Hepatocyte (in vitro differentiated cells): ENCODE results near the gene PPP1R14B. TPM values are rescaled to one million over a fixed set of nuclear protein-coding genes. Genes with fewer than 3 reads are reported as not detected.

Source experiments
- DNase-seq: peaks from one replicate; pipeline ENCODE4 v3.0.0-alpha.2; 2016; ENCODE audit warnings: low spot score
- H2AFZ ChIP-seq: fragments of 200-600 bp; sonication (generic); 2 replicates; pipeline ENCODE4 v1.6.0; 2016; ENCODE audit warnings: antibody characterized with exemption, mild to moderate bottlenecking
- H3K27ac ChIP-seq: fragments of 200-600 bp; sonication (generic); 2 replicates; pipeline ENCODE4 v1.5.1; 2016; ENCODE audit warnings: mild to moderate bottlenecking
- H3K27me3 ChIP-seq: fragments of 200-600 bp; sonication (generic); 2 replicates; pipeline ENCODE4 v1.6.1; 2016
- H3K36me3 ChIP-seq: fragments of 200-600 bp; sonication (generic); replicated peaks from 2 replicates; pipeline ENCODE4 v1.5.1; 2016; ENCODE audit warnings: low read depth; ENCODE audit not compliant: insufficient read depth
- H3K4me1 ChIP-seq: fragments of 200-600 bp; sonication (generic); 2 replicates; pipeline ENCODE4 v1.5.1; 2016; ENCODE audit warnings: mild to moderate bottlenecking, moderate library complexity; ENCODE audit not compliant: insufficient read depth
- H3K4me2 ChIP-seq: fragments of 200-600 bp; sonication (generic); 2 replicates; pipeline ENCODE4 v1.6.0; 2016
- H3K4me3 ChIP-seq: fragments of 200-600 bp; sonication (generic); 2 replicates; pipeline ENCODE4 v1.5.1; 2016; ENCODE audit warnings: mild to moderate bottlenecking
- H3K79me2 ChIP-seq: fragments of 200-600 bp; sonication (generic); 2 replicates; pipeline ENCODE4 v1.6.0; 2017; ENCODE audit warnings: mild to moderate bottlenecking
- H3K9me2 ChIP-seq: fragments of 200-600 bp; sonication (generic); replicated peaks from 2 replicates; pipeline ENCODE4 v1.6.0; 2017; ENCODE audit warnings: mild to moderate bottlenecking; ENCODE audit not compliant: insufficient read depth
- H3K9me3 ChIP-seq: fragments of 200-600 bp; sonication (generic); 2 replicates; pipeline ENCODE4 v1.5.1; 2016; ENCODE audit warnings: low read depth, mild to moderate bottlenecking
- H4K20me1 ChIP-seq: fragments of 200-600 bp; sonication (generic); 2 replicates; pipeline ENCODE4 v1.6.0; 2016; ENCODE audit warnings: mild to moderate bottlenecking; ENCODE audit not compliant: insufficient read depth, poor library complexity, severe bottlenecking
- EZH2 ChIP-seq: fragments of 200-600 bp; sonication (generic); IDR thresholded peaks from 2 replicates; pipeline ENCODE4 v1.6.1; 2016; ENCODE audit warnings: antibody characterized with exemption, mild to moderate bottlenecking, borderline replicate concordance
- EZH2phosphoT487 ChIP-seq: fragments of 200-600 bp; sonication (generic); IDR thresholded peaks from one replicate; pipeline ENCODE4 v1.6.1; 2018; ENCODE audit warnings: antibody characterized with exemption, mild to moderate bottlenecking, low read depth, moderate library complexity; ENCODE audit not compliant: unreplicated experiment, severe bottlenecking
- WGBS: methylation state at CpG from one replicate; pipeline ENCODE4 v1.1.6; 2016; ENCODE audit warnings: low lambda C conversion rate; ENCODE audit errors: missing lambda C conversion rate; 5-methylcytosine and 5-hydroxymethylcytosine counted together
- polyA plus RNA-seq: library from polyadenylated mRNA; unstranded; fragments of >200 nt; fragmentation: Nextera tagmentation; extraction: Ambion mirVana; gene quantifications from 2 replicates; pipeline ENCODE4 v1.2.1, GENCODE V29; 2016
- small RNA-seq: library from RNA; depleted of rRNA; stranded (forward); fragments of <200 nt; gene quantifications from one replicate; pipeline ENCODE3, GENCODE V24; 2014
- total RNA-seq: library from RNA; depleted of rRNA; stranded (reverse); fragments of >200 nt; gene quantifications from 2 replicates; pipeline ENCODE4 v1.2.3, GENCODE V29; 2014
- TF ChIP-seq, protein P1 (sequence below): fragments of 200-600 bp; sonication (generic); IDR thresholded peaks from 2 replicates; pipeline ENCODE4 v1.5.1; 2016; ENCODE audit warnings: antibody characterized with exemption, mild to moderate bottlenecking; ENCODE audit not compliant: poor library complexity

PPP1R14B gene
- total and polyA plus RNA-seq, 2 experiments from 2014 or later, result 86.8 to 229 TPM

DNA sequence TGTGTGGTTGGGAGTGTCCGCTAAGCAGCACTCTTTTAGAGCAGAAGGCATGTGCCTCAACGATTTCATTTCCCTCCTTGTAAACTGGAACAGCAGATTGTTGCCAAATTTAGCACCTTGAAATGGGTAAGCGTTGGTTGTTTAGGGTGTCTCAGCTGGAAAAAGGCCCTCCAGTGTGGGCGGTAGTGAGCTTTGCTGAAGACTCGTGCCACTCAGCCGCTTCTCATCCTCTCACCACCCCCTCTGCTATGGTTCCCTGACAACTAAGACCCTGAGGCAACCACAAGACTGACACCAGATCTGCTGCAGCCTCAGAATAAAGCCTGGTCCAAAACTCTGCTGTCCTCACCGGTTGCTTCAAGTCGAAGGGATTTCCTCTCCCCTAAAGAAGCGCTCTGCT is 50.1 kb downstream of the PPP1R14B start:
- H3K4me3 ChIP-seq, result no peak overlapping the region
- no peaks in the 10 kb centered on the region for H3K9me2 ChIP-seq
- no peaks in the 10 kb centered on the region for H3K27me3 ChIP-seq
- no peaks in the 10 kb centered on the region for H3K4me1 ChIP-seq
- TF ChIP-seq, protein P1, sequence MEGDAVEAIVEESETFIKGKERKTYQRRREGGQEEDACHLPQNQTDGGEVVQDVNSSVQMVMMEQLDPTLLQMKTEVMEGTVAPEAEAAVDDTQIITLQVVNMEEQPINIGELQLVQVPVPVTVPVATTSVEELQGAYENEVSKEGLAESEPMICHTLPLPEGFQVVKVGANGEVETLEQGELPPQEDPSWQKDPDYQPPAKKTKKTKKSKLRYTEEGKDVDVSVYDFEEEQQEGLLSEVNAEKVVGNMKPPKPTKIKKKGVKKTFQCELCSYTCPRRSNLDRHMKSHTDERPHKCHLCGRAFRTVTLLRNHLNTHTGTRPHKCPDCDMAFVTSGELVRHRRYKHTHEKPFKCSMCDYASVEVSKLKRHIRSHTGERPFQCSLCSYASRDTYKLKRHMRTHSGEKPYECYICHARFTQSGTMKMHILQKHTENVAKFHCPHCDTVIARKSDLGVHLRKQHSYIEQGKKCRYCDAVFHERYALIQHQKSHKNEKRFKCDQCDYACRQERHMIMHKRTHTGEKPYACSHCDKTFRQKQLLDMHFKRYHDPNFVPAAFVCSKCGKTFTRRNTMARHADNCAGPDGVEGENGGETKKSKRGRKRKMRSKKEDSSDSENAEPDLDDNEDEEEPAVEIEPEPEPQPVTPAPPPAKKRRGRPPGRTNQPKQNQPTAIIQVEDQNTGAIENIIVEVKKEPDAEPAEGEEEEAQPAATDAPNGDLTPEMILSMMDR, result no peak
- TF ChIP-seq EZH2phosphoT487 (no peak), EZH2 (no peak)
- H3K36me3 ChIP-seq, result no peaks in the 10 kb centered on the region
- peaks cover 8% of the 10 kb centered on the region for H4K20me1 ChIP-seq
- H2AFZ ChIP-seq, result no peak overlapping the region
- H3K9me3 ChIP-seq, result no peaks in the 10 kb centered on the region
- no peak for DNase-seq
- H3K79me2 ChIP-seq, result peaks cover 7% of the 10 kb centered on the region
- 83% methylated on average over 9 of the region's 9 CpGs for WGBS
- H3K4me2 ChIP-seq, result no peak overlapping the region
- H3K27ac ChIP-seq, result no peak overlapping the region

Small RNAs within 50 kb of the gene (small RNA-seq; reads per million reads assigned to genes)
- gene RF00019, result not detected

Other genes with a start within 250 kb of the PPP1R14B start
- 0.43 and 0.84 TPM in 2 replicates for gene FLRT1, start 211.0 kb downstream of the PPP1R14B start, total RNA-seq
- 0.34 and 0.61 TPM in 2 replicates for gene FLRT1, start 211.0 kb downstream of the PPP1R14B start, polyA plus RNA-seq
- gene MACROD1, start 80.8 kb downstream of the PPP1R14B start, total RNA-seq, result 12.3 and 21.2 TPM in 2 replicates
- gene MACROD1, start 80.8 kb downstream of the PPP1R14B start, polyA plus RNA-seq, result 29.8 and 40.0 TPM in 2 replicates
- 113 and 122 TPM in 2 replicates for gene STIP1, start 60.8 kb downstream of the PPP1R14B start, total RNA-seq
- 115 and 131 TPM in 2 replicates for gene STIP1, start 60.8 kb downstream of the PPP1R14B start, polyA plus RNA-seq
- 0.44 and 1.6 TPM in 2 replicates for gene FERMT3, start 40.2 kb downstream of the PPP1R14B start, total RNA-seq
- 2.0 TPM in 1 of 2 replicates, not detected in the other for gene FERMT3, start 40.2 kb downstream of the PPP1R14B start, polyA plus RNA-seq
- 26.3 and 52.8 TPM in 2 replicates for gene TRPT1, start 20.8 kb downstream of the PPP1R14B start, total RNA-seq
- gene TRPT1, start 20.8 kb downstream of the PPP1R14B start, polyA plus RNA-seq, result 55.5 and 56.0 TPM in 2 replicates
- 42.9 and 49.5 TPM in 2 replicates for gene NUDT22, start 20.7 kb downstream of the PPP1R14B start, total RNA-seq
- gene NUDT22, start 20.7 kb downstream of the PPP1R14B start, polyA plus RNA-seq, result 66.6 and 70.4 TPM in 2 replicates
- 12.8 and 13.4 TPM in 2 replicates for gene DNAJC4, start 16.4 kb downstream of the PPP1R14B start, total RNA-seq
- 58.4 and 61.7 TPM in 2 replicates for gene DNAJC4, start 16.4 kb downstream of the PPP1R14B start, polyA plus RNA-seq
- gene VEGFB, start 12.4 kb downstream of the PPP1R14B start, total RNA-seq, result 29.1 and 30.5 TPM in 2 replicates
- gene VEGFB, start 12.4 kb downstream of the PPP1R14B start, polyA plus RNA-seq, result 116 and 117 TPM in 2 replicates
- gene FKBP2, start 5.8 kb downstream of the PPP1R14B start, total RNA-seq, result 57.7 and 73.5 TPM in 2 replicates
- 349 and 421 TPM in 2 replicates for gene FKBP2, start 5.8 kb downstream of the PPP1R14B start, polyA plus RNA-seq
- 21.1 and 23.5 TPM in 2 replicates for gene PLCB3, start 4.6 kb upstream of the PPP1R14B start, total RNA-seq
- gene PLCB3, start 4.6 kb upstream of the PPP1R14B start, polyA plus RNA-seq, result 19.0 and 19.5 TPM in 2 replicates
- 52.0 and 74.3 TPM in 2 replicates for gene BAD, start 37.7 kb upstream of the PPP1R14B start, total RNA-seq
- gene BAD, start 37.7 kb upstream of the PPP1R14B start, polyA plus RNA-seq, result 122 and 125 TPM in 2 replicates
- 17.0 and 25.2 TPM in 2 replicates for gene GPR137, start 38.9 kb upstream of the PPP1R14B start, total RNA-seq
- 62.4 and 63.9 TPM in 2 replicates for gene GPR137, start 38.9 kb upstream of the PPP1R14B start, polyA plus RNA-seq
- not detected in 2 replicates for gene KCNK4, start 44.4 kb upstream of the PPP1R14B start, total RNA-seq
- not detected in 2 replicates for gene KCNK4, start 44.4 kb upstream of the PPP1R14B start, polyA plus RNA-seq
- gene CATSPERZ, start 53.4 kb upstream of the PPP1R14B start, total RNA-seq, result not detected in 2 replicates
- gene CATSPERZ, start 53.4 kb upstream of the PPP1R14B start, polyA plus RNA-seq, result 0.46 and 0.96 TPM in 2 replicates
- gene ESRRA, start 58.6 kb upstream of the PPP1R14B start, total RNA-seq, result 52.1 and 62.0 TPM in 2 replicates
- gene ESRRA, start 58.6 kb upstream of the PPP1R14B start, polyA plus RNA-seq, result 51.3 and 57.4 TPM in 2 replicates
- gene TRMT112, start 70.6 kb upstream of the PPP1R14B start, total RNA-seq, result 210 and 244 TPM in 2 replicates
- 292 and 311 TPM in 2 replicates for gene TRMT112, start 70.6 kb upstream of the PPP1R14B start, polyA plus RNA-seq
- gene PRDX5, start 71.2 kb upstream of the PPP1R14B start, total RNA-seq, result 261 and 267 TPM in 2 replicates
- gene PRDX5, start 71.2 kb upstream of the PPP1R14B start, polyA plus RNA-seq, result 517 and 542 TPM in 2 replicates
- 4.9 TPM in 2 replicates for gene CCDC88B, start 93.3 kb upstream of the PPP1R14B start, total RNA-seq
- gene CCDC88B, start 93.3 kb upstream of the PPP1R14B start, polyA plus RNA-seq, result 9.1 and 10.0 TPM in 2 replicates
- 31.3 and 35.9 TPM in 2 replicates for gene RPS6KA4, start 112.2 kb upstream of the PPP1R14B start, total RNA-seq
- gene RPS6KA4, start 112.2 kb upstream of the PPP1R14B start, polyA plus RNA-seq, result 44.0 and 44.8 TPM in 2 replicates